Measurements from ENCODE around the gene MZT2A.
"Not testable (repeated sequence)": the region's sequence is repeated elsewhere in the genome, so short reads cannot be mapped to it uniquely, and the experiment has no call there.

GRCh38 chr2:131535951-131536826 lies 44.0 kb upstream of the MZT2A start:
- not testable (repeated sequence) for TF ChIP-seq CTCF (conservative IDR thresholded peaks at IDR 0.05; ENCODE audit: low read length); EZH2phosphoT487 (IDR thresholded peaks at IDR 0.05; ENCODE audit: borderline replicate concordance)

Data from Loucy (cell line).